ENCODE measurements around the gene EIF3B. TPM values are rescaled to one million over a fixed set of nuclear protein-coding genes. Genes with fewer than 3 reads are reported as not detected.

EIF3B gene
- total RNA-seq, 2 experiments from 2014 or later = 181 to 225 TPM

- Histone ChIP-seq H3K79me2 (ENCODE audit: insufficient read depth, low read depth, low read length) (no peaks in the 10 kb centered on the region), H3K9me2 (ENCODE audit: insufficient read depth, low read length) (no peaks in the 10 kb centered on the region), H3K27ac (ENCODE audit: low read depth, low read length, poor library complexity, severe bottlenecking) (no peak overlapping the region), H2AFZ (ENCODE audit: low read length) (no peak overlapping the region), H3K4me1 (ENCODE audit: insufficient read depth, low read length, poor library complexity, severe bottlenecking) (no peaks in the 10 kb centered on the region), H3K4me3 (ENCODE audit: low read depth, low read length, poor library complexity, severe bottlenecking) (no peak overlapping the region), H3K4me2 (ENCODE audit: low read length) (no peak overlapping the region), H4K20me1 (ENCODE audit: insufficient read depth, low read length) (no peaks in the 10 kb centered on the region), H3K9me3 (ENCODE audit: low read length) (no peaks in the 10 kb centered on the region), H3K36me3 (ENCODE audit: insufficient read depth, low read length) (peaks cover 15% of the 10 kb centered on the region; the same call in 1 of the 2 replicates)
- no TSS peak for BruUV-seq (replicated peaks)
- TF ChIP-seq, protein P1, sequence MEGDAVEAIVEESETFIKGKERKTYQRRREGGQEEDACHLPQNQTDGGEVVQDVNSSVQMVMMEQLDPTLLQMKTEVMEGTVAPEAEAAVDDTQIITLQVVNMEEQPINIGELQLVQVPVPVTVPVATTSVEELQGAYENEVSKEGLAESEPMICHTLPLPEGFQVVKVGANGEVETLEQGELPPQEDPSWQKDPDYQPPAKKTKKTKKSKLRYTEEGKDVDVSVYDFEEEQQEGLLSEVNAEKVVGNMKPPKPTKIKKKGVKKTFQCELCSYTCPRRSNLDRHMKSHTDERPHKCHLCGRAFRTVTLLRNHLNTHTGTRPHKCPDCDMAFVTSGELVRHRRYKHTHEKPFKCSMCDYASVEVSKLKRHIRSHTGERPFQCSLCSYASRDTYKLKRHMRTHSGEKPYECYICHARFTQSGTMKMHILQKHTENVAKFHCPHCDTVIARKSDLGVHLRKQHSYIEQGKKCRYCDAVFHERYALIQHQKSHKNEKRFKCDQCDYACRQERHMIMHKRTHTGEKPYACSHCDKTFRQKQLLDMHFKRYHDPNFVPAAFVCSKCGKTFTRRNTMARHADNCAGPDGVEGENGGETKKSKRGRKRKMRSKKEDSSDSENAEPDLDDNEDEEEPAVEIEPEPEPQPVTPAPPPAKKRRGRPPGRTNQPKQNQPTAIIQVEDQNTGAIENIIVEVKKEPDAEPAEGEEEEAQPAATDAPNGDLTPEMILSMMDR (conservative IDR thresholded peaks at IDR 0.05; ENCODE audit: low read length) = no peak
- no peak for TF ChIP-seq EZH2phosphoT487 (IDR thresholded peaks at IDR 0.05; ENCODE audit: borderline replicate concordance, low read depth, low read length)
- POLR2A ChIA-PET = interaction anchor here (0.6 kb wide), 1 partner anchor 86 kb away, joined by 3 read pairs; no protein-coding TSS in a partner anchor
- CTCF ChIA-PET (ENCODE audit: unreplicated experiment) = interaction anchor here (1.4 kb wide), 1 partner anchor 9 kb away, joined by 3 read pairs; the partner anchor contains the start of gene CHST12
- DNase-seq (ENCODE audit: low spot score) = no peak
- intact Hi-C loops (cut with micrococcal nuclease; ENCODE audit: unreplicated experiment) = loop anchor here (5.0 kb wide), 1 partner anchor 74 kb away; no protein-coding TSS in a partner anchor
Measured at GRCh38 chr7:2393706-2394105, 39.1 kb downstream of the EIF3B start.

DNA sequence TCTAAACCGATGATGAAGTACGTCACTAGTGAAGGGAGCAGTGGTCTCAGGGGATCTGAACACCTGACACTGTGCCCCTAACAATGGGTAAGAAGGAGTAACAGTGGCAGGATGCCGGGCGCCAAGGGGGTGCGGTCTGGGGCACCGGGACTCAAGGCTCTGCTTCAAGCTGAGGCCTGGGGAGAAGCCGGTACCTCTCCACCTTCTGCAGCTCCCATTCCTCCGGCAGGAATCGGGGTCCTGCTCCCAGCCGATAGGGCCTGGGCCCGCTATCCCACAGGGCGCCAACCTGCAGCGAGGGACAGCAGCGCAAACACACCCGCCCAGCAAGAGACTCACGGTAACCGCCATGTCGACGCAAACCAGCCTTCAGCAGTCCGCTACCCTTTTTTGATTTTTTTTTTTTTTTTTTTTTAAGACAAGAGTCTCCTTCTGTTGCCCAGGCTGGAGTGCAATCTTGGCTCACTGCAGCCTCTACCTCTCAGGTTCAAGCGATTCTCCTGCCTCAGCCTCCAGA, 40.0 kb downstream of the EIF3B start:
- TF ChIP-seq, protein P1 (conservative IDR thresholded peaks at IDR 0.05; ENCODE audit: low read length) = no peak
- TF ChIP-seq EZH2phosphoT487 (IDR thresholded peaks at IDR 0.05; ENCODE audit: borderline replicate concordance, low read depth, low read length) = no peak
- ChIA-PET POLR2A (no interaction called here), CTCF (ENCODE audit: unreplicated experiment) (interaction anchor here (1.4 kb wide), 1 partner anchor 8 kb away, joined by 3 read pairs; the partner anchor contains the start of gene CHST12)
- Histone ChIP-seq H3K4me2 (ENCODE audit: low read length) (no peak overlapping the region), H3K4me3 (ENCODE audit: low read depth, low read length, poor library complexity, severe bottlenecking) (no peak overlapping the region), H3K27ac (ENCODE audit: low read depth, low read length, poor library complexity, severe bottlenecking) (no peak overlapping the region), H2AFZ (ENCODE audit: low read length) (no peak overlapping the region), H3K9me2 (ENCODE audit: insufficient read depth, low read length) (no peaks in the 10 kb centered on the region), H3K9me3 (ENCODE audit: low read length) (no peaks in the 10 kb centered on the region), H3K4me1 (ENCODE audit: insufficient read depth, low read length, poor library complexity, severe bottlenecking) (peaks cover 4% of the 10 kb centered on the region), H3K79me2 (ENCODE audit: insufficient read depth, low read depth, low read length) (no peaks in the 10 kb centered on the region), H3K36me3 (ENCODE audit: insufficient read depth, low read length) (peaks cover 15% of the 10 kb centered on the region; the same call in 1 of the 2 replicates), H4K20me1 (ENCODE audit: insufficient read depth, low read length) (no peaks in the 10 kb centered on the region)
- no peak for DNase-seq (ENCODE audit: low spot score)
- intact Hi-C loops (cut with micrococcal nuclease; ENCODE audit: unreplicated experiment) = loop anchor here (5.0 kb wide), 1 partner anchor 73 kb away; no protein-coding TSS in a partner anchor
- no TSS peak for BruUV-seq (replicated peaks)

DNA sequence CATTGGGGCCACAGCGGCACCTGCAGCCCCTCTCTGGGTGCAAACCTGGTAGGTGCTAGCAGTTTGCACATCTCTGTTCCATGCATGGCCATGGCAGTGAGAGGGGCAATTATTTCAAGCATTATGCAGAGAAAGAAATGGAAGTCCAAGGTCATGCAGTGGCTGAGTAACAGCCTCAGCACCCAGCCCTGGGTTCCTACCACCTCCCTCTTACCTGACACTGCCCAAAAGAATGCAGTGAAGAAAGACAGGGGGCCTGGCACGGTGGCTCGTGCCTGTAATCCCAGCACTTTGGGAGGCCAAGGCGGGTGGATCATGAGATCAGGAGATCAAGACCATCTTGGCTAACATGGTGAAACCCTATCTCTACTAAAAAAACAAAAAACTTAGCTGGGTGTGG, 43.9 kb downstream of the EIF3B start:
- no peak overlapping the region for H3K4me2 ChIP-seq (ENCODE audit: low read length)
- DNase-seq (ENCODE audit: low spot score) = no peak
- CTCF ChIA-PET (ENCODE audit: unreplicated experiment) = no interaction called here
- H3K9me3 ChIP-seq (ENCODE audit: low read length) = no peaks in the 10 kb centered on the region
- no peaks in the 10 kb centered on the region for H3K9me2 ChIP-seq (ENCODE audit: insufficient read depth, low read length)
- intact Hi-C loops (cut with micrococcal nuclease; ENCODE audit: unreplicated experiment) = no loop called here
- no peaks in the 10 kb centered on the region for H3K36me3 ChIP-seq (ENCODE audit: insufficient read depth, low read length)
- POLR2A ChIA-PET = interaction anchor here (1.7 kb wide), 1 partner anchor 14 kb away, joined by 8 read pairs; no protein-coding TSS in a partner anchor
- H3K27ac ChIP-seq (ENCODE audit: low read depth, low read length, poor library complexity, severe bottlenecking) = no peak overlapping the region
- no peaks in the 10 kb centered on the region for H4K20me1 ChIP-seq (ENCODE audit: insufficient read depth, low read length)
- no peak for TF ChIP-seq EZH2phosphoT487 (IDR thresholded peaks at IDR 0.05; ENCODE audit: borderline replicate concordance, low read depth, low read length)
- TF ChIP-seq, protein P1 (conservative IDR thresholded peaks at IDR 0.05; ENCODE audit: low read length) = no peak
- BruUV-seq (replicated peaks) = no TSS peak
- H3K4me1 ChIP-seq (ENCODE audit: insufficient read depth, low read length, poor library complexity, severe bottlenecking) = peaks cover 13% of the 10 kb centered on the region
- H3K79me2 ChIP-seq (ENCODE audit: insufficient read depth, low read depth, low read length) = no peaks in the 10 kb centered on the region
- H3K4me3 ChIP-seq (ENCODE audit: low read depth, low read length, poor library complexity, severe bottlenecking) = no peak overlapping the region
- no peak overlapping the region for H2AFZ ChIP-seq (ENCODE audit: low read length)

Measured in OCI-LY7 (cell line).